Measurements from ENCODE around the gene SLAIN1.

The SLAIN1 gene

DNA sequence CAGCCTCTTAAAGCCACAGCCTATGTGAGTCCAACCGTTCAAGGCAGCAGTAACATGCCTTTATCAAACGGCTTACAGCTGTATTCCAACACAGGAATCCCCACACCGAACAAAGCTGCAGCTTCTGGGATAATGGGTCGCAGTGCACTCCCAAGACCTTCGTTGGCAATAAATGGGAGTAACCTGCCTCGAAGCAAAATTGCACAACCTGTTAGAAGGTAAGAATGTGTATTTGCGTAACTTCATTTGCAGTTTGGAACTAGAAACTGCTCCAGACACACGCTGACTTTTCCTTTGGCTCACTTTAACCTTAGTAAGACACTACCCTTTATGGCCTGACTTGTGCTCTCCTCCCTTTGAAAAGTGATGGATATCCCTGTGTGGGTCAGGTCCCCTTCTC, 63.4 kb downstream of the SLAIN1 start:
- no peak for DNase-seq

DNA sequence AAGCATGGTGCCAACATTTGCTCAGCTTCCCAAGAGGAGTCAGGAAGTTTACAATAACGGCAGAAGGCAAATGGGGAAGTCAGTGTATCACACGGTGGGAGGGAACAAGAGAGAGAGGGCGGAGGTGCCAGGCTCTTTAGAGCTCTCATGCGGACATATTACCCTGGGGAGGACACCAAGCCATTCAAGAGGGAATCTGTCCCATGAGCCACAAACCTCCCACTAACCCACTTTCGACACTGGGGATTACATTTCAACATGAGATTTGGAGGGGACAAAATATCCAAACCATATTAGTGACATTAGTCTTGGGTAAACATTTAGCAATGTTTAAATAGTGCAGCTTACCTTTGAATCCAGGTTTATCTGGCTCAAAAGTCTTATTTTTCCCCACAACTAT, 69.9 kb downstream of the SLAIN1 start:
- DNase-seq = no peak

- DNase-seq = no peak
Observed at GRCh38 chr13:77774181-77774580, 76.7 kb downstream of the SLAIN1 start.

- no peak for DNase-seq
Observed at GRCh38 chr13:77776704-77777103, 79.2 kb downstream of the SLAIN1 start.

DNA sequence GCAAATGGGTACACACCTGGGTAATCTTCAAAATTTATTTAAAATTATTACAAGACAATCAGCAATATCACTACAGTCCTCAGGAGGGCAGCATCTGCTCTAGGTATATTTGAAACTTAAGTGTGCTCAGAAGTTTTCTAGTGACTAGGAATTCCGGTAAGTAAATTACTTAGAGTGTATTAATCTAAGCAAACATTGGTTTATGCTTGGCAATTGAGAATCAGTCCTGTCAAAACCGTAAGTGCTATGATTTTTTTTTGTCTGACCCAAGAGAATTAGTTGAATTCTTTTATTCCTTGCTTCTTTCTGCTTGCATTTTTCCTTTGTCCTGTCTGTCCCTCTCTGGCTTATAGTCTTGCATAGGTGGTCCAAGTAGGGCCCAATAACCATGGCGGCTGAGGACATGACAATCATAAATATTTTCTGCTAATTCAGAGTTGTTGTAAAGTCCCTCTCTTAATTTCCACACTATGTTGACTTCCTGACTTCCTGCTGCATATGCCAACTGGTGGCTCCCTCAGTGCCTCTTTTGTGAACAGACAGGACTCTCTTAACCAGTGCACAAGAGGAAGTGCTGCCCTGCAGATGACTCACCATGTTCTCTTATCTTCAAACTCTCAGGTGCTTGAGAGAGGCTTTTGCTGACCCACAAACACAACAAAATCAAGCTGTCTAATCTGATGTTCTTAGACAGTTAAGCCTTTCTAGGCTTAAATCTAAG, 82.2 kb downstream of the SLAIN1 start:
- DNase-seq = peak in 1 of 2 experiments; percentile 2

DNA sequence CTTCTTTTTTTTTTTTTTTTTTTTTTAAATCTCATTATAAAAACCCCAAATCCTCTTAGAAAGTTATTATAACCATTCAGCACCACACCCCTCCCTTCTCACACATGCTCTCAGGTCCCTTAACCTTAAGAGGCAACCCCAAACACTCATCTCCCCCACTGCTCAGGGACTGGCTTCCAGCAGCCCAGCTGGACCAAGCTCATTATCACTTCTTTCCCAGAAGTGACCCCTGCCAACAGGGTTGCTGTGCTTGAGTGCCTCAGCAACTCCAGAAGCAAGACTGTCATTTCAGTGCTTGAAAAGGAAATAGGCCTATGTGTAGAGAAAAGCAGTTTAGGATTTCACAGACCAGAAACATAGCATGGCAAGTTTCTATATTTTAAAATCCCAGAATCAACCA, 84.3 kb downstream of the SLAIN1 start:
- no peak for DNase-seq

GRCh38 chr13:77784515-77784914, 87.0 kb downstream of the SLAIN1 start:
- no peak for DNase-seq

GRCh38 chr13:77786695-77787287, 89.3 kb downstream of the SLAIN1 start:
- DNase-seq = no peak

- no peak for DNase-seq
Observed at GRCh38 chr13:77789376-77789775, 91.9 kb downstream of the SLAIN1 start.

DNA sequence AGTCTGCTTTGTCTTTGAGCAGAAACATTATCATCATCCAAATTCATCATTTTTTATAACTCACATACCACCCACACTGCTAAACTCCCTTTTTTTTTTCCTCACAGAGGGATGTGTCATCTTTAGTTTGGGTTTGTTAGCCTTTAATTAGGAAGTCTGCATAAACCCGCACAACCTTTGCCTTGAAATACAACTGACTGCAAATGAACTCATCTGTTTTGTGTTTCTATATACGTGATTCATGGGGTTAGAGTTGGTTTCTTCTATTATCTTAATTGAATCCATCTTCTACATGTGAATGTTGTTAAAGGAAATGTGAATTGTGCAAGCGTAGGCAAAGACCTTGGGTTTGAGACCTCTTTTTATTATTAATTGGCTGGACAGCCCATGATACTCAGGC, 102.7 kb downstream of the SLAIN1 start:
- no peak for DNase-seq

GRCh38 chr13:77806518-77806917, 109.0 kb downstream of the SLAIN1 start:
- no peak for DNase-seq

DNA sequence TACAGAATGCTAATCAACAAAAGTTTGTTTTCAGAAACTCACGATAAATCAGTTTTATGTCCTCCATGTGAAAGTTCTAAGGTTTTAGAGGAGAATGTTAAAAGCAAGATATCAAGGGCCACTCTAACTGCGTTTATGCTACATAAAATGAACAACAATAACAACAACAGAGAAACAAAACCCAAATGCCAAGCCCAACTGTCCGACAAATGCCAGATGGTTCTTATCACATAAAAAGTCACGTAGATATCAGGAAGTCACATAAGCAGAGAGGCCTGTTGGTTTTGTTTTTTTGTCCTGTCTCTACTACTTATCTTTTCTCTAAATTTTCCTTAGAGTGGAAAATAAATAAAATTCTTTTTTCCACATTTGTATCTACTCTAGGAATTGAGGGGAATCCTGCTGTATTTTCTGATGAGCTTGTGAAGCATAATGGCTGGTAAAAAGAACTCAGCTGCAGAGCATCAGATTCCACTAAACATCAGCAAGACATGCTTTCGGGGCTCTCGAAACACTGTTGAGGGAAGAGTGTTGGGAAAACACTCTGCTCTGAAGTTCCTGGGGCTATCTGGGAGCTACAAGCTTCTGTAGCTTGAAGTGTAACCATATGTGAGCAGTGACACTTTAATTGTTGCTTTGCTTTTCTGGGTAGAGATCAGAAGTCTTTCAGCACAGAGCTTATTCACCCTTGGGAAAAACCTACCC, 110.1 kb downstream of the SLAIN1 start:
- no peak for DNase-seq

GRCh38 chr13:77810430-77810829, 112.9 kb downstream of the SLAIN1 start:
- DNase-seq = peak in 1 of 2 experiments; percentile 9

DNA sequence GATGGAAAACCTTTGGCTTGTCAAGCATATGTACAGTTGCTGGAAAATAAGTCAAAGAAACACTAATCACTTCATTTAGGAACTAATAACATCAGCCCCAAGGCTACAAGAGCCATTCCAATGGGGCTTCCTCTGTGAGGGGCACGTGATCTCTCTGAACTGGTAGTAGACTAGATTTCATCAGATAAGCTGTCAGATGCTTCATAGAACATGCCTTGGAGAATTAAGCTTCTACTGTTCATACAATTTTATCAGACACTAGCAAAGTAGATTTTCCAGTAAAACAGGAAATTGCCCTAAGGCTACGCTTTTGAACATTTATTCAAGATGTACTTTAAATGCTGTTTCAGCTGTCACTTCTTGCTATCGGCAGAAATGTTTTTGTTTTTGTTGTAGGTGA, 113.4 kb downstream of the SLAIN1 start:
- no peak for DNase-seq

DNA sequence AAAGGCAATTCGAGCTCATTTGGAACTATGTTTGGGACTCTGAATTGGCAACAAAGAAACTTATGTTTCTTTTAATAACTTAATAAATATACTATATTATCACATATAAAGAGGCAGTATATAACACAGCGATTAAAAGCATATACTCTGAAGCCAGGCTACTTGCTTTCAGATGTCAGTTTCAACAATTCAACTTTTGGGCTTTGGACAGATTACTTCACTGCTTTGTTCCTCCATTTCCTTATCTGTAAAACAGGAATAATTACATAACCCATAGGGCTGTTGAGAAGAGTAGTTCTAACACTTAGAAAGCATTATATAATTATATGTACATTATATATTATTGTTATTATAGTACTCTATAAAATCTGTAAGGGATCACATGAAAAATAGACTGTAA, 113.9 kb downstream of the SLAIN1 start:
- no peak for DNase-seq

DNA sequence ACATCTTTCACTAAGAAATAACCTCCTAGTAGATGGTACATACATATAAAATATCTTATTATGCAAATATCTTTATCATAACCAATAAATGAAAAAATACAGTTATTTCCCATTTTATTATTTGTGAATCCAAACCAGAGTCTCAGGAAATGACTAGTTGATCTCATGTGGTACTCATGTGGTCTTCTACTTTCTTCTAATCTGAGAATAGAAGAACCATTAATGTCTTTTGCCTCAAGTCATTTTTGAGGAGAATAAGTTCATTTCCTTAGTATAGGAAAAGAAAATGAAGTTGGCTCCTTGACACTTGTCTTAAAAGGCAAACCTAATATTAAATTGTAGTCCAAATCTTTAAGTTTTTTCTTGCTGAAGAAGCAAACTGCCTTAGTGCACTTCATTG, 114.5 kb downstream of the SLAIN1 start:
- DNase-seq = no peak

Measured in NCI-H446 (cell line).